Myocyte (in vitro differentiated cells): Measurements from ENCODE around the gene NPBWR2. TPM values are rescaled to one million over a fixed set of nuclear protein-coding genes. Genes with fewer than 3 reads are reported as not detected.

Experiments used
- DNase-seq: peaks from one replicate; pipeline ENCODE4 v3.0.0-alpha.2; 2012; ENCODE audit warnings: low read depth
- polyA plus RNA-seq: library from polyadenylated mRNA; unstranded; fragments of >200 nt; gene quantifications from one replicate; pipeline ENCODE4 v1.2.1, GENCODE V29; 2012; ENCODE audit warnings: missing spikeins
- total RNA-seq: library from RNA; depleted of rRNA; stranded (reverse); fragments of >200 nt; gene quantifications from 2 replicates; pipeline ENCODE4 v1.2.3, GENCODE V29; 2014

The NPBWR2 gene
- total RNA-seq, result not detected in 2 replicates
- not detected for polyA plus RNA-seq

GRCh38 chr20:64106981-64107735 is at the start of gene NPBWR2:
TSS of gene NPBWR2 (minus strand) at chr20:64107565. CDS start at chr20:64106831, 734 bp downstream.
- no peak for DNase-seq

- no peak for DNase-seq
These were observed 48.9 kb upstream of the NPBWR2 start for GRCh38 chr20:64156136-64156885.

- no peak for DNase-seq
These were observed 48.1 kb upstream of the NPBWR2 start for GRCh38 chr20:64155258-64156135.

DNA sequence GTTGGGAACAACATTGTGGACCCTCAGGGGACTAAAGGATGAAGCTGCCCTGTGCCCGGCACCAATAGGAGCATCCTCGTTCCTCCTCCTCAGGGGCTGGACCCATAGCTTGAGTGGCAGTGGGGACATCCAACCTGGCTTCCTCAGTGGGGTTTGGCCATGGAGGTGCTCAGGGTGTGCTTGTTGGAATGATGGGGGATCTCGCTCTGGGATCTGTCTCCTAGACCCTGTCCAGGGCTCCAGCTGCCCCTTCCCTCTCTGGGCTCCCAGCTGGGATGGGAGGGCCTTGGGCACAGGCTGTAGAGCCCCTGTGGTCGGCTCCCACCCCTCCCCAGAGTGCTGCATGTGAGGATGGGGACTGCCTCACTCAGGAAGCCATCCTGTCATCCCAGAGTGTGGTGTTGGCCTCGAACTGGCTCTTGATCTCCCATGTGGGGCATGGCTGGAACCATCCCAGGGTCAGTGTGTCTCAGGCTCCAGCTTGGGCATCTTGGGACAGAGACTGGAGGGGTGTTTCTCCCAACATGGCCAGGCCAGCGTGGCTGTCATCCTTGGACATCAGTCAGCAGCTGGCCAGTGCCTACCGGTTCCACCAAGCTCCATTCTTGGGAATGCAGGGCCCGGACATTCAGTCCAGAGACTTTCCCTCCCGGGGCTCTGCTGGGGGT is 47.4 kb upstream of the NPBWR2 start:
- DNase-seq, result no peak

DNA sequence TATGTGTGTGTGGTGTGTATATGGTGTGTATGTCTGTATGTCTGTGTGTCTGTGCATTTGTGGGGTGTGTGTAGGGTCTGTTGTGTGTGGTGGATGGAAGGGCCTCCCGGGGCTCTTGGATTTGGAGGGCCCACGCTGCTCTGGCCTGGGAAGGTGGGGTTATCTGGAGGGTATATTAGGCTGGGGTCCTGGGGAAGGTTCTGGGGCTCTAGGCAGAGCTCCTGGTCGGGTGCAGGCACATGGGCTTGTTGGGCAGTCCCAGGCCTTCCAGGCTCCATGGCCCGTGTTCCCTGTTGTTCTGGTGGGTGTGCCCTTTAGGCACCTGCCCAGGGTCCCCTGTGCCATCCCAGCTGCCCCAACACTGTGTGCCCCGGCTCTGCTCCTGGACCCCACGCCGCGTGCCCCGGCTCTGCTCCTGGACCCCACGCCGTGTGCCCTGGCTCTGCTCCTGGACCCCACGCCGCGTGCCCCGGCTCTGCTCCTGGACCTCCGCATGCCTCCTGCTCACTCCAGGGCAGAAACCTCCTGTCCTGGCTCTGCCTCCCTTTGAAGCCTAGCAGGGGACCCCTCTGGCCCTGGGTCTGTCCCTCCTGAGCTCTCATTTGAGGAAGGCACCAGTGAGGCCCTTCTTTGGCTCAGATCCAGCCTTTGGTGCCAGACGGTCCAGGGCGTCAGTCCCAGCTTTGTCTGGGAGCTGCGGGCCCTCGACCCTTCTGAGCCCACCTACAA is 46.7 kb upstream of the NPBWR2 start:
- DNase-seq, result no peak

- DNase-seq, result no peak
These were observed 46.0 kb upstream of the NPBWR2 start for GRCh38 chr20:64153410-64153809.

DNA sequence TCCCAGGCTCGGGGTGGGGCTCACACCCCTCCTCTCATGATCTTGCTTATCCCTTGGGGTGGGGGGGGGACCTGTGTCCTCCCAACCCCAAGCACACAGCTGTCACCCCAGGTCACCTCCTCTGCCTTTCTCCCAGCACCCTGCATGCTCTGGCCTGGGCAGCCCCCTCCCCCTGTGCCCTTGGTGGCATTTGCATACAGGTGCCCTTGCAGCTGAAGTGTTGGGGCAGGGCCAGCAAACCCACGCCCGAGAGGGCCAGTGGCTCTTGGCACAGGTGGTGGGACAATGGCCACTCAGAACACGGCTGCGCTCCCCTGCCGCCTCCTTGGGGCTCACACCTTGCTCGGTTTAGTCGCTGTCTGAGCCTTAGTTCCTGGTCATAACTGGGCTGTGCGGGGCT is 45.5 kb upstream of the NPBWR2 start:
- DNase-seq, result no peak

DNA sequence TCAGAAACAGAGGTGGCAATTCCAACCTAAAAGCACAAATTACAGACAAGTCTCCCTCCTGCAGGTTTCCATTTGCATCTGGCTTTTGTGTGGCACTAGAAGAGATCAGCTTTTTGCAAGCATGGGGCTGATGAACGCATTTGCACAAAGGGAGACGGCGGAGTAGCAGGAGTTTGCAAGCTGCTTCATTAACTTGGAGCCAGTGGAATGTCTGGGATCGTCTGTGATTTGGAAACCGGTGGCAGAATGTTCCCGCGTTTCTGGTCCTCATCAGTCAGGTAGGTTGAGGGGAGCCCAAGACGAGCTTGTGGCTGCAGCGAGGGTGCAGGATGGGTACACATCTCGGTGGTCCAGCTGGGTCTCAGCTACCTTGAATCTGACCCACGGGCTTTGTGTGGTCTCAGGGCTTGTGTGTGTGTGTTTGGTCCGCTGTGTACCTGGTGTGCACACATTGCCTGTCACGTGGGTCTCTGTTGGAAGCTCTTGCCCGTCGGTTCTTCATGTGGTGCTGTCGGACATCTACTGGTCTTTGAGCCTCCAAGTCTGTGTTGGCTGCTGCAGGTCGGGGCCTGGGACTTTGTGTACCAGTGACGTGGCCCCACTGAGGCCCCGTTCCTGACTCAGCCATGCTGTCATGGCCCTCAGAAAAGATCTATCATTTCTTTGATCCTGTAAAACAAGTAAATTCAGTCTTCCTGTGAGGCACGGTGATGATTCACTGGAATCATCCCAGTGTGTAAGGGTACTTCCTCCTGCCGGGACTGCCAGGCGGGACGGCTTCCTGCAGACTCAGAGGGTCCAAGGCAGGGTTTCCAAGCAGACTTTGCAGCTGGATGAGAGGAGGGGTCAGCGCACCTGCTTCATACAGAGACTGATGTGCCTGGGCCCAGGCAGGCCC is 44.5 kb upstream of the NPBWR2 start:
- no peak for DNase-seq

- no peak for DNase-seq
These were observed 43.6 kb upstream of the NPBWR2 start for GRCh38 chr20:64150756-64151632.

DNA sequence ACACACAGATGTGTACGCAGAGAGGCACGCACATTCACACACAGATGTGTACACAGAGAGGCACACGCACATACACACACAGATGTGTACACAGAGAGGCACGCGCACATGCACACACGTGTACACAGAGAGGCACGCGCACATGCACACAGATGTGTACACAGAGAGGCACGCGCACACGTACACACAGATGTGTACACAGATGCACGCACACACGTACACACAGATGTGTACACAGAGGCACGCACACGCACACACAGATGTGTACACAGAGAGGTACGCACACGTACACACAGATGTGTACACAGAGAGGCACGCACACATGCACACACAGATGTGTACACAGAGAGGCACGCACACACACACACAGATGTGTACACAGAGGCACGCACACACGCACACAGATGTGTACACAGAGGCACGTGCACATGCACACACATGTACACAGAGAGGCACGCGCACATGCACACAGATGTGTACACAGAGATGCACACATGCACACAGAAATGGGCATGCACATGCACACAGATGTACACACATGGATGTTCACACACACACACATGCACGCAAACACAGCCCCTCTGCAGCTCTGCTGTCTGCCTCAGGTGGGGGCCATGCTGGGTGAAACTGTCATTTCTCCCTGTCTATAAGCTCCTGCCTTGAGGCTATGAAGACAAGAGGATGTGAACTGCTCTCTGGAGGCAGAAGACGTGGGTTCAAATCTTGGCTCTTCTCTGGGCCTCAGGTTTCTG is 42.6 kb upstream of the NPBWR2 start:
- no peak for DNase-seq

DNA sequence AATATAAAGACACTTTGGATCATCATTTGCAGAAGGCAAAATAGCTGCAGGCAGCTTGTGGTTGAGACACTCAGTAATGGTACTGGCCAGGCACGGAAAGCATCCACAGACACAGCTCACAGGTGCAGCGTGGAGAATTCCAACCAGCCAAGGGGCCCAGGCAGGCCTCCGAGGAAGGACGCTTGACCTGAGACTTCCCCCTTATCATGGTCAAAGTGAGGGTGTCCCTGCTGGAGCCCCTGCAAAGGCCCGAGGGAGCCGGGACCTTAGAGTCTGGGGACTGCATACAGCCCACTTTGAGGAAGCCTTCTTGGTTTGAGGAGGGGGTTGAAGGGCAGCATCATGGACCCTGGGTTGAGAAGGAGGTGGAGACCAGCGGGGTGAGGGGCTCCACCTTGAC is 41.8 kb upstream of the NPBWR2 start:
- no peak for DNase-seq

GRCh38 chr20:64148581-64148980 is 41.2 kb upstream of the NPBWR2 start:
- DNase-seq, result no peak

DNA sequence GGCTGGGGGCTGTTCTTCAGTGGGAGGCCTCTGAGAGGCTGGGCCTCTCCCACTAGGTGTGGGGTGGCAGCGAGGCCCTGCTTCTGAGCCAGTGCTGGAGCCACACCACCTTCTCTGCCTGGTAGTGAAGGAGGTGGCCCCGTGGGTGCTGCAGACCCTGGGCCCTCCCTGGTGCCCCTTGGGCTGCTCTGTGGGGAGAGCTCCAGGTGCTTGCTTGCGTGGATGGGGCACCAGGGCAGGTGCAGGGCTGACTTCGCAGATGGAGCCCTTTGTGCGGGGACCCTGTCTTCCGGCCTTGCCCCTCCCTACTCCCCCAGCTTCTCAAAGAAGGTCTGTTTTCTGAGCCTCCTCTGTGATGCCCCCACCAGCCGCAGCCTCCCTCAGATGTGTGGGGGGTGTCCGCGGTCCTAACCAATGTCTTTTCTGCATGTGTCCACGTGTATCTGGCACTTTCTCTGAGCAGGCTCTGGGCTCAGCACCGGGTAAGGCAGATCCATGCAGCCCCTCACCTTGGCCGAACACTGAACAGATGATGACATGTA is 39.6 kb upstream of the NPBWR2 start:
- DNase-seq, result no peak

GRCh38 chr20:64146301-64146935 is 39.1 kb upstream of the NPBWR2 start:
- no peak for DNase-seq

- no peak for DNase-seq
These were observed 38.3 kb upstream of the NPBWR2 start for GRCh38 chr20:64145458-64146300.
